HG03175 (cell line): Measurements from ENCODE around the gene MYO9B.
"Not testable (repeated sequence)": the region's sequence is repeated elsewhere in the genome, so short reads cannot be mapped to it uniquely, and the experiment has no call there.

Source experiments
- ATAC-seq: cut with Tn5 transposase; IDR thresholded peaks from one replicate; pipeline ENCODE4 v1.9.1; 2021; ENCODE audit warnings: mild to moderate bottlenecking, moderate library complexity; ENCODE audit not compliant: unreplicated experiment

The MYO9B gene

DNA sequence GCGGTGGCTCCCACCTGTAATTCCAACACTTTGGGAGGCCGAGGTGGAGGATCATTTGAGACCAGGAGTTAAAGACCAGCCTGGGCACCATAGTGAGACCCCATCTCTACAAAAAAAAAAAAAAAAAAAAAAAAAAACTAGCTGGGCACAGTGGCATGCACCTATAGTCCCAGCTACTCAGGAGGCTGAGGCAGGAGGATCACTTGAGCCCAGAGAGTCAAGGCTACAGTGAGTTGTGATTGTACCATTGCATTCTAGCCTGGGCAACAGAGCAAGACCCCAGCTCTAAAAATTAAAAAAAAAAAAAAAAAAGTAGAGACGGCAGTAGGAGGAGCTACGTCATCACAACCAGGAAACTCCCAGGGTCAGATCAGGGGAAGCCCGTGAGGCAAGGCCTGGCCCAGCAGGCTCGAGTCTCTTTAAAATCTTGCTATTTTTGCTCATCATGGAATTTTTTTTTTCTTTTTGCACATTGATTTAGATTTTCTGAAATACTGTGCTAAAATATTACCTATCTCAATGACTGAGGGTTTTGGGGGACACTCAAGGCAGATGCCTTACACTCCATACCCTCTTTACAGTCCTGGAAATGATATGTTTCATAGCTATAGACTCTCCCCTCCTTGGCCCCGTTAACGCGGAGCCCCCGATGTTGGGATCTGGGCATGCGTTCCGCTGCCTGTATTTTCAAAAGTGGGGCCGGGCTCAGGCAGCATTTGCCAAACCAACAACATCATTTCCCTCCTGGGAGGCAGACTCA, 95.1 kb downstream of the MYO9B start:
- no peak for ATAC-seq

DNA sequence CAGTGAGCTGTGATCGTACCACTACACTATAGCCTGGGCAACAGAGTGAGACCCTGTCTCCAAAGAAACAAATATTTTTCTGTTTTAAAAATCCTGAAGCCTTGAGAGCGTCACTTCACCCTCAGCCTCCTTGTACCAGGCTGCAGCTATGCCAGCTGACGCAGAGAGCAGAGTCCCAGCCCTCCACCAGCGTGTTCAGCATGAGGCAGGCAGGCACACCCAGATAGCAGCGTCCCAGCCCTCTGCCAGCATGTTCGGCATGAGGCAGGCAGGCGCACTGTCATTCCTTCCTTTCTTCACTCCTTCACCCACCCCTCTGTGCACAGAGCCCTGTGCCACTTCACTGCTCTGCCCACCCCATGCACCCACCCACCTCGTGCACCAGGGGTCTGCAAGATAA, 96.3 kb downstream of the MYO9B start:
- no peak for ATAC-seq

DNA sequence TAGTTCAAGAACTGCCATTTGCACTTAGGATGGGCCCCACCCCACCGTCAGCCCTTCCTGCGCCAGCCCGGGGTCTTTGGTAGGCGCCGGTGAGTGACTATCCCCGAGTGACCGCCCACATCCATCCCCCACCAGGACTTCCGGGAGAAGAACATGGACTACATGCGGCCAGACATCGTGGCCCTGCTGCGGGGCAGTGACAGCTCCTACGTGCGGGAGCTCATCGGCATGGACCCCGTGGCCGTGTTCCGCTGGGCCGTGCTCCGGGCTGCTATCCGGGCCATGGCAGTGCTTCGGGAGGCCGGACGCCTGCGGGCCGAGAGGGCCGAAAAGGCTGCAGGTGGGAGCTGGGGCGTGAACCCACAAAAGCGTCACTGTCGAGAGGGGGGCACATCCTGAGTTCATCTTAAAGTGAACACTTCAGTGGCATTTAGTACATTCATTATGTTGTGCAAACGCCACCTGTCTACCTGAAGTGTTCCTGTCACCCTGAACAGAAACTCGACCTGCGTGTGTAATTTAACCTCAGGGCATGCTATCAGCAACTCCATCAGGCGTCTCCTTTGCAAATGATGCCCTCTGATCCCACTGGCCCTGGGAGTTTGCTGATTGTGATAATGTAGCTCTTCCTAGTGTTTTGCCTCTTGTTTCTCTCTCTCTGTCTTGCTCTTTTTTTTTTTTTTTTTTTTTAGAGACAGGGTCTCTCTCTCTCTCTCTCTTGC, 97.2 kb downstream of the MYO9B start:
- no peak for ATAC-seq

DNA sequence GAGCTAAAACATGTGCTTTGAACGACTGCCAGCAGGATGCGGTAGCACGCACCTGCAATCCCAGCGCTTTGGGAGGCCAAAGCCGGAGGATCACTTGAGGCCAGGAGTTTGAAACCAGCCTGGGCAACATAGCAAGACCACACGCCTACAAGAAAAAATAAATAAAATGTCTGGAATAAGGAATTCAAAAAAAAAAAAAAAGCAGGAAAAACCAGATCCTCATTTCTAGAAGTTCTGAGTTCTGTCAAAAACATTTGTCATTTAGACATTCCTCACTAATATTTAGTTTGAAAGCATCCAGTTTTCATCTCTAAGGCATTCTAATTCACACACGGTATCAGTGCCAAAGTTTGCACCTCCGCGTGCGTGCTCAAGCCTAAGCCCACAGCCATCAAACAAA, 102.7 kb downstream of the MYO9B start:
- ATAC-seq, result no peak

DNA sequence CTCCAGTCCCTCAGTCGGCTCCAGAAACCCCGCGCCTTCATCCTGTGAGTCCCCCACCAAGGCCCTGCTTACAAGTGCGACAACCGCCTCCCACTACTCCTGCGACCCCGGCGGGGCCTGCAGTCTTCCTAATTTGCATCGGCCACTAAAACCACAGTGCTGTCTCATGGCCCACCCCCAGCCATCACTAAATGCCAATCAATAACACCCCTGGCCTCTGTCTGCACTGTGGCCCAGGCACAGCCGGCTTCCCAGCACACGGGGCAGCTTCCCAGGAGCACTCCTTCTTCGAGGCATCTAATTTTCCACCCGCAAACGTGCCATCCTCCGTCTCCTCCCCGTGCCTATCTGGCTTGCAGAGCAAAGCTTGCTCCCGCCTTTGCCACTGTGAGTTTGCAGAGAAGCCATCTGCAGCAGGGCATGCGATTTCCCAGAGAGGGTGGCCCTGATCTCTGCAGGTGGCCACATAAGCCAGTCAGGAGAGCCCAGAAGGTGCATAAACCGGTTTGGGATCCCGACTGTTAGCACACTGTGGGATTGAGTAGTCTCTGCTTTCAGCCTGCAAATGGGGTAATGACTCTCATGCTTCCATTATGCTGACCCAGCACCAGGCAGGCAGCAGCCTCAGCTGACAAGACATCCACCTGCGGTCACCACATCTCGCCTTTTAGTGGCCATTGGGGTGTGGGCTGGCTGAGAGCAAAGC, 105.6 kb downstream of the MYO9B start:
- ATAC-seq, result no peak

DNA sequence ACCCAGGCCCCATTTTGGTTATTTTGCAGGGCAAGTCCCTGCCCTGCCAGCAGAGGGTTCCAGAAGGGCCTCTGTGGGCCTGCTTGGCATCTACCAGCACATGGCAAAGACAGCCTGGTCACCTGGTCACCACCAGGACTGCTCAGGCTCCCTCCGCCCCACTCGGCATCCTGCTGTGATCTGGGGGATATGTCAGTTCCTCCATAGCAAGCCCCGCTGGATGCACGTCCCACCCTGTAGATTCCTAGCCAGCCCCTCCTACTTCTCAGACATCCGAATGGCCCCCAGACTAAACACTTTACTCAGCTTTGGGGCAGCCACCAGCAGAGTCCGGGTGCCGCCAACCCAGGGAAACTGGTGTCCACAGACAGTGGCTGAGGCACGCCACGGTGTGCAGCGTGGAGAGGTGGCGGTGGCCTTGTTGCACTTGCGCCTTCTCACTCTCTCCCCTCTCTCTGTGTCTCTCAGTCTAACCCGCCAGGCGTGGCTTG, 107.7 kb downstream of the MYO9B start:
- ATAC-seq, result no peak

DNA sequence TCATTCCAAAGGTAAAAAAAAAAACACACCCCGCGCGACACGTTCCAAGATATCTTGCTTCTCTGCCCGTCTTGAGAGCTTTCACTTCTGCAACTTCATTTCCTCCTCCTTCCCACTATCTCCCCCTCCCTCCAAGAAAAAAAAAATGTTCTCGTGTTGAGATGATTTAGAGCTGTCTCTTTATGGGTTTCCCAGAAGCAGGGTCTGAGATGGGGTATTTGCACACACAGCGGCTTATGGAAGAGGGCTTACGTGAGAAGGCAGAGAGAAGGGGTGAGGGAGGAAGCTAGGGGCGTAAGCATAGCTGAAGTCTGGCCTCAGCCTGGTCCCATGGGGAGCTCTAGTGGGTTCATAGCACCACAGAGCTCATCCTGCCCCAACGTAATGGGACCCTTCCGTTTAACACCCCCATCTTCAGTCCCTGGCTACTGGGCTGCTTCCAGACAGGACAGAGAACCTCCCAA, 108.3 kb downstream of the MYO9B start:
- no peak for ATAC-seq

DNA sequence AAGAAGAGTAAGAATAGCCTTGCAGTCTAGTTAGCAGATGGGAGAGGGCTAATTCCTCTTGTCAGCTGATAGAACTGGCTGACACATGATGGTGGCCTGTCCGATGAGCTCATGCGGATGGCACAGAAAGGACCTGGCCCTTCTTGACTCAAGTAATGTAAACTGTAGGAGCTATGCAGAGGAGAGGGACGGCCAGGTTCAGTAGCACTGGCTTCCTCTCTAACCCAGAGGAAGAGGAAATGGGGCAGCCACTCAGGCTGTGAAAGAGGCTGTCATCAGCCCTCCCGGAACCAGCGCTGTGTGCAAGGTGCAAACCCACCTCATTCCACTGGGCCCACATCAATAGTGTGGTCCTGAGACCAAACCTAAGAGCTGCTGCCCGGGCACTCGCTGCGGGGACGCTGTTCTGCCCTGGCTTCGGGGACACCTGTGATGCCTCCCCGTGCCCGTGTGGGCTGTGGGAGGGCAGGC, 108.8 kb downstream of the MYO9B start:
- ATAC-seq, result no peak

DNA sequence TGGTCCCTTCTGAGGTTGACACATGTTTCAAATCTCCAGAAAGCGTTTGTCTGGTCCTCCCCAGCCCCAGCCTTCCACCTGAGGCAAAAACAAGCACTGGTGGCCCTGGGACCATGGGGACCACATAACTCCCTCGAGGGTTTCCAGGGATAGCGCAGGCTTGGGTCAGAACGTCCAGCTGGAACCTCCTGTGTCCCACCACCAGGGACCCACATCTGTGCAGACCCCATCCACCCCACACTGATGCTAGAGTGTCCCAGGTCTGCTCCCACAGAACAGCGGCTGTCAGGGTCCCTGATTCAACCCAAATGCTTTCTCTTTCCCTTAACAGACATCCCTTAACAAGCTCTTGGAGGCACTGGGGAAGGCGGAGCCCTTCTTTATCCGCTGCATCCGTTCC, 110.0 kb downstream of the MYO9B start:
- ATAC-seq, result no peak

DNA sequence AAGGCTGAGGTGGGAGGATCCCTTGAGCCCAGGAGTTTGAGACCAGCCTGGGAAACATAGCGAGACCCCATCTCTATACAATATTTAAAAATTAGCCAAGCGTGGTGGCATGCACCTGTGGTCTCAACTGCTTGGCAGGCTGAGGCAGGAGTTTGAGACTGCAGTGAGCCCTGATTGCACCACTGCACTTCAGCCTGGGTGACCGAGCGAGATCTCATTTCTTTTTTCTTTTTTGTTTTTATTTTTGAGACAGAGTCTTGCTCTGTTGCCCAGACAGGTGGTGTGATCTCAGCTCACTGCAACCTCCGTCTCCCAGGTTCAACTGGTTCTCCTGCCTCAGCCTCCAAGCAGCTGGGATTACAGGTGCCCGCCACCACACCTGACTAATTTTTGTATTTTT, 116.2 kb downstream of the MYO9B start:
- ATAC-seq, result not testable (repeated sequence)

DNA sequence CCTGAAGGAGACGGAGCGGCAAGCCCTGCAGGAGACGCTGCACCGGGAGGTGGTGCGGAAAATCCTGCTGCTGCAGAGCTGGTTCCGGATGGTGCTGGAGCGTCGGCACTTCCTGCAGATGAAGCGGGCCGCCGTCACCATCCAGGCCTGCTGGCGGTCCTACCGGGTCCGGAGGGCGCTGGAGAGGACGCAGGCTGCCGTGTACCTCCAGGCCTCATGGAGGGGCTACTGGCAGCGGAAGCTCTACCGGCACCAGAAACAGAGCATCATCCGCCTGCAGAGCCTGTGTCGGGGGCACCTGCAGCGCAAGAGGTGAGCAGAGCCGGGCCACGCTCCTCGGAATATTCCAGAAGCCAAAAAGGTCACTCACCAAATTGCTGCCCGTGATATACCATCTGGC, 117.2 kb downstream of the MYO9B start:
- no peak for ATAC-seq

DNA sequence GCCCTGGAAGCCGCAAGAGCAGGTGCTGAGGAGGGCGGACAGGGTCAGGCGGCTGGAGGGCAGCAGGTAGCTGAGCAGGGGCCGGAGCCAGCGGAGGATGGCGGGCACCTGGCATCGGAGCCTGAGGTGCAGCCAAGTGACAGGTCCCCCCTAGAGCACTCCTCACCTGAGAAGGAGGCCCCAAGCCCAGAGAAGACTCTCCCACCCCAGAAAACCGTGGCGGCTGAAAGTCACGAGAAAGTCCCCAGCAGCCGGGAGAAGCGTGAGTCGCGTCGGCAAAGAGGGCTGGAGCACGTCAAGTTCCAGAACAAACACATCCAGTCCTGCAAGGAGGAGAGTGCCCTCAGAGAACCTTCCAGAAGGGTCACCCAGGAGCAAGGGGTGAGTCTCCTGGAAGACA, 119.0 kb downstream of the MYO9B start:
- ATAC-seq, result no peak

DNA sequence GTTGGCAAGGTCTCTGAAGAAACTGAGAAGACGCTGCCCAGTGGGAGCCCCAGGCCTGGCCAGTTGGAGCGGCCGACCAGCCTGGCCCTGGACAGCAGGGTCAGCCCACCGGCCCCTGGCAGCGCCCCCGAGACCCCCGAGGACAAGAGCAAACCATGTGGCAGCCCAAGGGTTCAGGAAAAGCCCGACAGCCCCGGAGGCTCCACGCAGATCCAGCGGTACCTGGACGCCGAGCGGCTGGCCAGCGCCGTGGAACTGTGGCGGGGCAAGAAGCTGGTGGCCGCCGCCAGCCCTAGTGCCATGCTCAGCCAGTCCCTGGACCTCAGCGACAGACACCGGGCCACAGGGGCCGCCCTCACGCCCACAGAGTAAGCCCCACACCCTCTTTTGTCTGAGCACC, 119.5 kb downstream of the MYO9B start:
- ATAC-seq, result no peak

DNA sequence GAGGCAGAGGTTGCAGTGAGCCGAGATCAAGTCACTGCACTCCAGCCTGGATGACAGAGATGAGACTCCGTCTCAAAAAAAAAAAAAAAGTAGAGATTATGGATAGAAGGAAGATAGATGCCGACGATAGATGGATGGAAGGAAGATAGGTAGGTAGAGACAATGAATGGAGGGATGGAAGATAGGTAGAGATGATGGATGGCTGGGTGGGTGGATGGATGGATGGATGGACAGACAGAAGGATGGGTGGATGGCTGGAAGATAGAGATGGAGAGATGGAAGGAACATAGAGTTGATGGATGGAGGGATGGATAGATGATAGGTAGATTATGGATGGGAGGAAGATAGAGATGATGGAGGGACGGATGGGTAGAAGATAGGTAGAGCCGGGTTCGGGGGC, 121.0 kb downstream of the MYO9B start:
- no peak for ATAC-seq

DNA sequence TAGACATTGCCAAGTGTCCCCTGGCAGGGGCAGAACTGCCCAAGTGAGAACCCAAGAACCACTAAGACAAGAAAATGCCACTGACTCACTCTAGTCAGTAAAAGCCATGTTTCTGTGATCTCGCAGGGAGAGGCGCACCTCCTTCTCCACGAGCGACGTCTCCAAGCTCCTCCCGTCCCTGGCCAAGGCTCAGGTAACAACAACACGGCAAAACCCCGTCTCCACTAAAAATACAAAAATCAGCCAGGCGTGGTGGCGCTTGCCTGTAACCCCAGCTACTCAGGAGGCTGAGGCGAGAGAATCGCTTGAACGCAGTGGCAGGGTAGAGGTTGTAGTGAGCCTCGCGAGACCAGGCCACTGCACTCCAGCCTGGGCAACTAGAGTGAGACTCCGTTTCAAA, 122.1 kb downstream of the MYO9B start:
- ATAC-seq, result no peak

DNA sequence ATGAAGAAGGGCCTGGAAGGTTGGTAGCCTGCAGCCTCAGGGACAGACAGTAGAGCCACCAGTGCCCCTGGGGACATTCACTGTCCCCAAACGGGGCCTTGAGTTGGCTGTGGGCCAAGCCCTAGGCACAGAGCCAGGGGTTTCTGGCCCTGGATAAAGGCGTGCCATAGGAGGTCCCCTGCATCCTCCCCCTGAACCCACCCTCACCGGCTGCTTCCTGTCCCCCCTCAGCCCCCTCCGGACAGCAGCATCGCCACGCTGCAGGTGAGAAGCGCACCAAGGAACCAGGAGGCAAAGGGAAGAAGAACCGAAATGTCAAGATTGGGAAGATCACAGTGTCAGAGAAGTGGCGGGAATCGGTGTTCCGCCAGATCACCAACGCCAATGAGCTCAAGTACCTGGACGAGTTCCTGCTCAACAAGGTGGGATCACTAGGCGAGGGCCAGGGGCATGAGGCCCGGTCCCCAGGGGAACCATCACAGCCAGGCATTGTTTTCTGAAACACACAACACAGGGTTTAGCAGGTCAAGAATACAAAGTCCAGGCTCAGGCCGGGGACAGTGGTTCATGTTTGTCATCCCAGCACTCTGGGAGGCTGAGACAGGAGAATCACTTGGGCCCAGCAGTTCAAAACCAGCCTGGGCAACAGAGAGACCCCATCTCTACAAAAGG, 125.0 kb downstream of the MYO9B start:
- ATAC-seq, result no peak

DNA sequence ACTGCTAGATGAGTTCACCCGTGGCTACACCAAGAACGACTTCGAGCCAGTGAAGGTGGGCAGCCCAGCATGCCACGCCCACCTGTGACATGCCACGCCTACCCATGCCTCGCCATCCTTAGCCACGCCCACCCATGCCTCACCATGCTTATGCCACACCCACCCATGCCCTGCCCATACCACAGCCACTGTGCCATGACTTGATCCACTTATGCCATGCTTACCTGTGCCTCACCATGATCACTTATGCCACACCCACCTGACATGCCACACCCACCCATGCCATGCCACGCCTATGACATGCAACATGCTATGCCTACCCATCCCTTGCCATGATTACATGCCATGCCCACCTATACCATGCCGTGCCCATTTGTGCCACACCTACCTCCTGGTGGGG, 126.7 kb downstream of the MYO9B start:
- ATAC-seq, result no peak

DNA sequence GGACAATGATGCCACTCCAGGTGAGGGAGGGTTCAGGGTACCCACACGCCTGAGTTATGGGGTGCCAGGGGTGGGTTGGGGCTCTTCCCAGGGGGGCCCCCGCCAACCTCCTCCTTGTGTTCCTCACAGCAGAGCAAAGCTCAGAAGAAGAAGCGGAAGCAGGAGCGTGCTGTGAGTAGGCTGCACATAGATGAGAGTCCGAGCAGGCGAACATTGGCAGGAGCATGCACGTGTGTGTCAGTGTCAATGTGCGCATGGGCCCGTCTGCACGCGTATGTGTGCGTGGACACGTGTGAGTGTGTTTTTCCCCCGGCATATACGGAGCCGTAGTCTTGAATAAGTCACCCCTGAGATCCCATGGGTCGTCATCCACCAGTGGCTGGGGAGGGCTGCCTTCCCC, 127.1 kb downstream of the MYO9B start:
- ATAC-seq, result no peak

DNA sequence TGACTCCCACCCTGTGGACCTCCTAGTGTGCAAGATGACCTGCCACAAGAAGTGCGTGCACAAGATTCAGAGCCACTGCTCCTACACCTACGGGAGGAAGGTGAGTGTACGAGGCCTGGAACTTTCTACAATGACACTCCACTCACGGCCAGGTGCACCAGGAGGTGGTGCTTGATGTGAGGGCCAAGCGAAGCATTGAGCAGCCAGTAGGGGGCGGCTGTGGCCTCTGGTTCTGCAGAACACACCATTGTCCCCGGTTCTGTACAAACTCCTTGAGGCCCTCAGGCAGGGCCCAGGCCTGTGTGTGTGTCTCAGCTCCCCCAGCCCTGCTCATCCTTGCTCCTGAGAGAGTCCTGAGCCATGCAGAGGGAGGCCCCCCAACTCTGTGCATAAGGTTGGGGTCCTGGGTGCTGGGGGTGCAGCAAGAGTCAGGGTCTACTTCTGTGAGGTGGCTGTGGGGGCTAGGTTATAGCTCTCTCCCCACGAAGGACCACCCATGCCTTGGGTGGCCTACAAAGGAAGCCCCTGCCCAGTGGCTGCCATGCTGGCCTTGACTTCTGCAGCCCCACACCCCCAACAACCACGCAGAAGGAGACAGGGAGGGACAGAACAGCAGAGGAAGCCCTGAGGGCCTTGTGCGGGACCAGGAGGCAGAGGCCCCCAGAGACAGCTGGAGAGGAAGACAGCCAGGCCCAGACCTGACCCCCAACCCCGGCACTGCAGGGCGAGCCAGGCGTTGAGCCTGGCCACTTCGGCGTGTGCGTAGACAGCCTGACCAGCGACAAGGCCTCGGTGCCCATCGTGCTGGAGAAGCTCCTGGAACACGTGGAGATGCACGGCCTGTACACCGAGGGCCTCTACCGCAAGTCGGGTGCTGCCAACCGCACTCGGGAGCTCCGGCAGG, 129.9 kb downstream of the MYO9B start:
- ATAC-seq, result no peak
